Urinary bladder (tissue), 4 donors: Measurements from ENCODE around the gene CELSR1. TPM values are rescaled to one million over a fixed set of nuclear protein-coding genes. Genes with fewer than 3 reads are reported as not detected.

Experiments
- DNase-seq: peaks from one replicate; pipeline ENCODE4 v3.0.0-alpha.2; 2015; ENCODE audit errors: extremely low spot score
- H3K27ac ChIP-seq: one replicate; pipeline ENCODE4 v1.5.1; 2013; ENCODE audit warnings: low read depth, mild to moderate bottlenecking, moderate library complexity
- H3K36me3 ChIP-seq: one replicate; pipeline ENCODE4 v1.6.1; 2013; ENCODE audit warnings: mild to moderate bottlenecking, moderate library complexity; ENCODE audit not compliant: insufficient read depth
- H3K4me1 ChIP-seq: one replicate; pipeline ENCODE4 v1.6.1; 2013; ENCODE audit warnings: mild to moderate bottlenecking, moderate library complexity; ENCODE audit not compliant: insufficient read depth
- H3K4me3 ChIP-seq: one replicate; pipeline ENCODE4 v1.5.1; 2013; ENCODE audit warnings: low read depth, low read length
- WGBS: extraction: QIAGEN DNeasy Blood & Tissue Kit; methylation state at CpG from one replicate; pipeline ENCODE4 v1.1.7; 2013; 5-methylcytosine and 5-hydroxymethylcytosine counted together
- polyA plus RNA-seq: library from polyadenylated mRNA; stranded (reverse); fragments of 200-250 nt; gene quantifications from one replicate; pipeline ENCODE4 v1.2.3, GENCODE V29; 2013
- total RNA-seq: library from RNA; depleted of rRNA; stranded (reverse); fragments of >200 nt; gene quantifications from one replicate; pipeline ENCODE4 v1.2.3, GENCODE V29; 2014
- donor health status: healthy with polysubstance abuse.
- donor health status: healthy.

CELSR1 gene
- total and polyA plus RNA-seq, 2 donors, result 3.2 to 4.5 TPM

DNA sequence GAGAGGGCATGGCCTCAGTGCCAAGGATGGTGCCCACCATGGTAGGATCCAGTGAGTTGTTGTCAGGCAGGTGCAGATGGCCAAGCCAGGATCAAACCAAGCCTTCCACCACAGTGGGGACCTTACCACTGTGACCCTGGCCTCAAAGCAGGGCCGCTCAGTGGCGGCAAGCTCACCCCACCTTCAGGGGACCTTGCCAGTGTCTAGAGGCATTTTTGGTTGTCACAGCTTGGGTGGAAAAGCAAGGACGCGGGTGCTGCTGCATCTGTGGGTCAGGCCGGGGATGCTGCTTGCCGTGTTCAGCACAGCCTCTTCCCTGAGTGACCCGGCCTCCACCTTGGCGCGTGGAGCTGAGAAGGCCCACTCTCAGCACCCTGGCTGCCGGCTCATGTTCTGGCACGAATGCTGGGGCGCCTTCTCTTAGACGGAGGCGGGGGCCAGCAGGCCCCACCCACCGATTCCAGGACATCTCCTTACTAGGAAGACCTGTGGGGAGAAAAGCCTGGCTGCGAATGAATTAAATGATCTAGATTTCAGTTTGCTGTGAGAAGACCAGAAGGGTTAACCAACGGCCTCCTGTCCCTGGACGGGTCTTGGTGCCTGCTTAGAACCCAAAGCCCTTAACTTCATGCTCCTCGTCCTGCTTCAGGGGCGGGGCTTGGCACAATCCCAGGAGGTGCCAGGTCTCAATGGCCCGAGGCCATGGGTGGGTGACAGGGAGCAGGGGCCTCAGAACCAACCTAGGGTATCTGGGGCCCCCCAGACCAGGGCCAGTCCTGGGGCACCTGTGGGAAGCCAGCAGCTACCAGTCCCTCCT is 183.0 kb downstream of the CELSR1 start:
- Histone ChIP-seq H3K27ac (no peak overlapping the region), H3K4me3 (no peak overlapping the region), H3K4me1 (no peaks in the 10 kb centered on the region), H3K36me3 (peaks cover 4% of the 10 kb centered on the region)
- 84% methylated on average over 21 of the region's 21 CpGs for WGBS
- no peak for DNase-seq

GRCh38 chr22:46353483-46354105 is 183.8 kb downstream of the CELSR1 start:
- Histone ChIP-seq H3K27ac (no peak overlapping the region), H3K4me1 (no peaks in the 10 kb centered on the region), H3K36me3 (peaks cover 4% of the 10 kb centered on the region), H3K4me3 (no peak overlapping the region)
- 91% methylated on average over 8 of the region's 8 CpGs for WGBS
- DNase-seq, result no peak

- no peaks in the 10 kb centered on the region for H3K4me1 ChIP-seq
- no peak overlapping the region for H3K4me3 ChIP-seq
- peaks cover 4% of the 10 kb centered on the region for H3K36me3 ChIP-seq
- H3K27ac ChIP-seq, result no peak overlapping the region
- DNase-seq, result no peak
- 84% methylated on average over 20 of the region's 20 CpGs for WGBS
These were observed 184.6 kb downstream of the CELSR1 start for GRCh38 chr22:46352691-46353386.

- H3K36me3 ChIP-seq, result peaks cover 6% of the 10 kb centered on the region
- H3K27ac ChIP-seq, result no peak overlapping the region
- no peaks in the 10 kb centered on the region for H3K4me1 ChIP-seq
- WGBS, result 92% methylated on average over 10 of the region's 10 CpGs
- H3K4me3 ChIP-seq, result no peak overlapping the region
- no peak for DNase-seq
These were observed 185.1 kb downstream of the CELSR1 start for GRCh38 chr22:46352276-46352675.

GRCh38 chr22:46351767-46352166 is 185.7 kb downstream of the CELSR1 start:
- H3K27ac ChIP-seq, result no peak overlapping the region
- peaks cover 6% of the 10 kb centered on the region for H3K36me3 ChIP-seq
- 93% methylated on average over 23 of the region's 23 CpGs for whole genome bisulfite sequencing
- H3K4me1 ChIP-seq, result no peaks in the 10 kb centered on the region
- no peak overlapping the region for H3K4me3 ChIP-seq
- DNase-seq, result no peak

DNA sequence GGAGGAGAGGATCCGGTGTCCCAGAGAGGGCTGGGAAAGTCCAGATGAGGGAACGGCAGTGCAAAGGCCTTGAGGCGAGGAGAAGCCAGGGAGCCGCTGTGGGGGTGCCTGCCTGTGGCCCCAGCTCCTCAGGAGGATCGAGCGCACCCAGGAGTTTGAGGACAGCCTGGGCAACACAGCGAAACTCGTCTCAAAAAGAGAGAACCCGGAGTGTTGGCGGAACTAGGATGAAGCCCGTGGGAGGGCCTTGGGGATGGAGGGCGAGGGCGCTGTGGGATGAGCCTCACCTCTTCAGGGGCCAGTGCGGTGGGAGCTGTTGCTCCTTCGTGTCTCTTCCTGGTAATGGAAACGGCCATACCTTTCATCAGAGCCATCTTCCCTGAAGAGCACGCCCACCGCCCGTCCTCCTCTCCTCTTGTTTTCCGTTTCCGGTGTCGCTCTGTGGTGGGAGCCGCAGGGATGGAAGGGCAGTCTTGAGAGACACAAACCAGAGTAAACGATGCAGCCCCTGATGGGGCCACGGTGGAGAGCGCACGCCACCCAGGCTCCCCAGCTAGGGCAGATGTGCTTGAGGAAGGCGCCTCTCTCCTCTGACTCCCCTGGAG is 186.2 kb downstream of the CELSR1 start:
- no peak overlapping the region for H3K27ac ChIP-seq
- DNase-seq, result no peak
- peaks cover 6% of the 10 kb centered on the region for H3K36me3 ChIP-seq
- WGBS, result 90% methylated on average over 28 of the region's 28 CpGs
- no peak overlapping the region for H3K4me3 ChIP-seq
- H3K4me1 ChIP-seq, result no peaks in the 10 kb centered on the region

GRCh38 chr22:46350646-46351045 is 186.8 kb downstream of the CELSR1 start:
- Histone ChIP-seq H3K27ac (no peak overlapping the region), H3K4me1 (no peaks in the 10 kb centered on the region), H3K36me3 (peaks cover 6% of the 10 kb centered on the region), H3K4me3 (no peak overlapping the region)
- no peak for DNase-seq
- WGBS, result 92% methylated on average over 20 of the region's 20 CpGs

DNA sequence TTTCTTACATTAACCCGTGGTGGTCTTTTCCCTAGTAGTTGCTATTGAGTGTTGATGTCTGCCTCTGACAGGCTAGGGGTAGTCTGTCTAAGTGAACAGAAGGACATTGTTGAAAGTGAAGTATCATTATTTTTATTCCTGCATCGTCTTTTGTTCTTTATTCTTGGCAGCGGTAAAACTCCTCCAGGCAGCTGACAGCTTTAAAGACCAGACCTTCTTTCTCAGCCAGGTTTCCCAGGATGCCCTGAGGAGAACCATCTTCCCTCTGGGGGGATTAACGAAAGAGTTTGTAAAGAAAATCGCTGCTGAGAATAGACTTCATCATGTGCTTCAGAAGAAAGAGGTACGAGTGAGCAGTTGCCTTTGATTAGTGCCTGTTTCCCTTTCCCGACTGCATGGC is 187.3 kb downstream of the CELSR1 start:
- Histone ChIP-seq H3K36me3 (peaks cover 6% of the 10 kb centered on the region), H3K4me1 (no peaks in the 10 kb centered on the region), H3K27ac (no peak overlapping the region), H3K4me3 (no peak overlapping the region)
- WGBS, result 65% methylated on average over 7 of the region's 7 CpGs
- no peak for DNase-seq

DNA sequence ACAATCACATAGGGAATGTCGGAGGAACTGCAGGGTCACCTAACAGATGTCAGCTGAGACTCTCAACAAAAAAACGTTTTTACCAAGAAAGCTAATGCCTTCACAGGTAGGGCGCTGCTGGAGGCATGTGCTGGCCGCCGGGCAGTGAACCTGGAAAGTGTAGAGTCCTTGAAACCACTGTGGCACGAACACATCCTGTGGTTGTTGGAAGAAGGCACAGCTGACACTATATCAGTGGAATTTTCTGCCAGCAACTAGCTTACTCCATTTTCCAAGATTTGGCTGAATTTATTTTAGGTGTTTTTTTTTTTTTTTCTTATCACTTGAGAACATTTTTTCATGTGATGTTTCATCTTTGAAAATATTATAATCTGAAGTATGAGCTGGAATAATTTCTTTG is 187.7 kb downstream of the CELSR1 start:
- WGBS, result 76% methylated on average over 6 of the region's 6 CpGs
- Histone ChIP-seq H3K36me3 (peaks cover 6% of the 10 kb centered on the region), H3K27ac (no peak overlapping the region), H3K4me1 (no peaks in the 10 kb centered on the region), H3K4me3 (no peak overlapping the region)
- DNase-seq, result no peak

GRCh38 chr22:46349238-46349637 is 188.2 kb downstream of the CELSR1 start:
- Histone ChIP-seq H3K4me1 (no peaks in the 10 kb centered on the region), H3K36me3 (peaks cover 6% of the 10 kb centered on the region), H3K4me3 (no peak overlapping the region), H3K27ac (no peak overlapping the region)
- DNase-seq, result no peak
- WGBS, result 89% methylated on average over 18 of the region's 18 CpGs

- no peaks in the 10 kb centered on the region for H3K4me1 ChIP-seq
- peaks cover 6% of the 10 kb centered on the region for H3K36me3 ChIP-seq
These were observed 189.2 kb downstream of the CELSR1 start for GRCh38 chr22:46348099-46348695.

GRCh38 chr22:46347646-46348045 is 189.8 kb downstream of the CELSR1 start:
- Histone ChIP-seq H3K36me3 (peaks cover 6% of the 10 kb centered on the region), H3K27ac (no peak overlapping the region), H3K4me1 (no peaks in the 10 kb centered on the region), H3K4me3 (no peak overlapping the region)
- DNase-seq, result no peak
- 78% methylated on average over 12 of the region's 12 CpGs for WGBS

More at GRCh38 chr22:46348099-46348695, 189.2 kb downstream of the CELSR1 start:
- Histone ChIP-seq H3K4me3 (no peak overlapping the region), H3K27ac (no peak overlapping the region)
- WGBS, result 96% methylated on average over 15 of the region's 15 CpGs
- DNase-seq, result no peak

DNA sequence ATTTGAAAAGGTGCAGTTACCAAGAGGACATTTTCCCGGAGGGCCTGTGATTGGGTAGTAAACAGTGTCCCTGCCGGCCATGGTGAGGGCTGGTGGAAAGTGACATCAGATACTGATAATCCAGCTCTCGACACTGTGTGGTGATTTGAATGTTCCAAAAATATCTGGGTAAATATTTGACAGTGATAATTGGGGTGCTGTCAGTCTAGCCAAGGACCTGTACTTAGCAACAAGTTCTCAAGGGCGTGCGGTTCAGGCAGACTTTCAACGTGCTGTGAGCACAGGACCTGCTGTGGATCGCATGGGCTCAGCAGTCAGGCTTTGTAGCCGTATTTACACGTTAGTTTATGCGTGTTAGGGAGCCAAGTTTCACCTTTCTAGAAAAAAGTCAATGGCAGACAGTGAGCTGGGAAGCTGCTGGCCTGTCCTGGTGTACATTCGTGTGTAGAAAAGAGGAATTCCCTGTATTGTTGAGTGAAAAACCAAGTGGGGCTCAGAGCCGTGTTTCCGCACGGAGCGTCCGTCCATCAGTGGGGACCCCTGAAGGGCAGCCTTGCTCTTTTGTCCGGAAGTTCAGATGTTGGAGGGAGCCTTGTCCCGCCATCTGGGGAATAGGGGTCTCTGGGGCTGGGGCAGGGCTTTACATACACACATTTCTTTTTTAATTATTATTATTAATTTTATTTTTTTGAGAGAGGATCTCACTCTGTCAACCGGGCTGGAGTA is 190.6 kb downstream of the CELSR1 start:
- no peak for DNase-seq
- 93% methylated on average over 19 of the region's 19 CpGs for WGBS
- Histone ChIP-seq H3K27ac (no peak overlapping the region), H3K4me3 (no peak overlapping the region), H3K36me3 (peaks cover 6% of the 10 kb centered on the region), H3K4me1 (no peaks in the 10 kb centered on the region)
